NCI-H2227 (cell line): ENCODE data around the gene SCARB1.
"Not testable (repeated sequence)": the region's sequence is repeated elsewhere in the genome, so short reads cannot be mapped to it uniquely, and the experiment has no call there.

Experiments used
- DNase-seq: peaks from one replicate; lab custom pipeline; 2025; ENCODE audit not compliant: unreplicated experiment; lab: John Stamatoyannopoulos, UW

The SCARB1 gene

DNA sequence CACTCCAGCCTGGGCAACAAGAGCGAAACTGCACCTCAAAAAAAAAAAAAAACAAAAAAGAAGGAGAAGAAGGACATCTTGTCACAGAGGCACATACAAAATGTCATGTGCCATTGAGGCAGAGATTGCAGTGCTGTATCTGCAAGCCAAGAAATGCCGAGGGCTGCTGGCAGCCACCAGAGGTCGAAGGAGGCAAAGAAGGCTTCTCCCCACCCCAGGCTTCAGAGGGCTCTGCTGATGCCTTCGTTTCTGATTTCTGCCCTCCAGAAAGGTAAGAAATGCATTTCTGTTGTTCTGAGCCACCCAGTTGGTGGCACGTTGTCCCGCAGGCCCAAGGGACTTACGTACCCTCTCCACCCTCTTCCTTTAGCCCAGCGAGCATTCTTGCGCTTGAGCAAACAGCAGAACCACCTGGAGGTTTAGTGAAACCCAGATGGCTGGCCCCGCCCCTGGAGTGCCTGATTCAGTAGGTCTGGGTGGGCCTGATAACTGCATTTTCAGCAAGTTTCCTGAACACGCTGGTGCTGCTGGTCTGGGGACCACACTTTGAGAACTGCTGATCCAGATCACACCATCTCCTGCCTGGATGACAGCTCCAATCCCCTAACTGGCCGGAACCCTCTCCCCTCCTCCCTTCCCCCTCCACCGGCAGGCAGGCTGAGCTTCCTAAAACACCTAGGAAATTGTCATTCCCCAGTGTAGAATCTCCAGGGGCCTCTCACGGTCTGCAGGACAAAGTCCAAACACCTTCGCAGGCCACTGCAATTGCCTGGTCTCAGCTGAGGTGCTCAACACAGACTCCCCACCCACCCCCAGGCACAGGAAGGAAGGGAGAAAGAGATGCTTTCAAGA lies 21.1 kb upstream of the SCARB1 start:
- no peak for DNase-seq

- DNase-seq: no peak
These were observed 19.8 kb upstream of the SCARB1 start for GRCh38 chr12:124883263-124884130.

- no peak for DNase-seq
These were observed 17.5 kb upstream of the SCARB1 start for GRCh38 chr12:124881123-124881522.

DNA sequence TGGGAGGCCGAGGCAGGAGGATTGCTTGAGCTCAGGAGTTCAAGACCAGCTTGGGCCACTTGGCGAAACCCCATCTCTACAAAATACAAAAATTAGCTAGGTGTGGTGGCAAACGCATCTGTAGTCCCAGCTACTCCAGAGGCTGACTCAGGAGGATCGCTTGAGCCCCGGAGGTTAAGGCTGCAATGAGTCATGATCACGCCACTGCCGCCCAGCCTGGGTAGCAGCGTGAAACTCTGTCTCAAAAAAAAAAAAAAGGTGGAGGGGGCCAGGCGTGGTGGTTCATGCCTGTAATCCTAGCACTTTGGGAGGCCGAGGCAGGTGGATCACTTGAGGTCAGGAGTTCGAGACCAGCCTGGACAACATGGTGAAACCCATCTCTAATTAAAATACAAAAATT lies 16.7 kb upstream of the SCARB1 start:
- DNase-seq: not testable (repeated sequence)

DNA sequence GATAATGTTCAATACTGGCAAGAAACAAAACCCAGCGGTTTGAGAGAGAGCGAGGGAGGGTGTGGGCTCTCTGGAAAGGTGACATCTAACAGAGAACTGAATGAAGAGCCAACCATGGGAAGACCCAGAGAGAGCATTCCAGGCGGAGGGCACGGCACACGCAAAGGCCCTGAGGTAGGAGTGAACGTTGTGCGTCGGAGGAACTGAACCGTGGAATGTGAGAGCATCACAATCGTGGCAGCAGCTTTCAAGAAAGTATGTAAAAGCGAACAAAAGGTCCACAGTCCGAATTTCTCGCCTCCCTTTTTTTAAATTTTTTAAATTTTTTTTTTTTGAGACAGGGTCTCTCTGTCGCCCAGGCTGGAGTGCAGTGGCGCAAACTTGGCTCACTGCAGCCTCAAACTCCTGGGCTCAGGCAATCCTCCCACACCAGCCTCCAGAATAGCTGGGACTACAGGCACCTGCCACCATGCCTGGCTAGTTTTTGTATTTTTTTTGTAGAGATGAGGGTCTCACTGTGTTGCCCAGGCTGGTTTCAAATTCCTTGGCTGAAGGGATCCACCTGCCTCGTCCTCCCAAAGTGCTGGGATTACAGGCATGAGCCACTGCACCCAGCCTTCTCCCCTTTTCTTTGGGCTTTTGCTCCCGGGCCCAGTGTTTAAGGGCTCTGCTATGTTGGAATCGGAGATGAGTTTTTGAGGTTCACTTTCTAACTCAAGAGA lies 15.3 kb upstream of the SCARB1 start:
- DNase-seq: no peak

DNA sequence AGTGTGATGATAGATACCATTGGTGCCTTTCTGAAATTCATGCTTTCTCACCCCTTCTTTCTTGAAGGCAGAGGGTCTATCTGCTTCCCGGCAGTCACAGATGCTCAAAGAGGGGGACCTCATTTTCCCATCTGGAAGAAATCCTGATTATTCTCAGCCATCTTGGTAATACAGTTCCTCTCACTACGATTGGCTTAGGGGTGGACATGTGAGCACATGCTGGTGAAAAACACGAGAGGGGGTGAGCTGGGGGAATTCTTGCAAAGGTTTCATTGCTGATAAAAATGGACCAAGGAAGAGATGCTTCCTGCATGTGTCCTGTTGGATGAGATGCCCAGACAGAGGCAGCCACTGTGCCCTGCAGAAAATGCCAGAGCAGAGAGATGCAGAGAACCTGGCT lies 13.8 kb upstream of the SCARB1 start:
- DNase-seq: no peak

- no peak for DNase-seq
These were observed 12.5 kb upstream of the SCARB1 start for GRCh38 chr12:124876171-124876570.

- no peak for DNase-seq
These were observed 12.1 kb upstream of the SCARB1 start for GRCh38 chr12:124875803-124876132.

DNA sequence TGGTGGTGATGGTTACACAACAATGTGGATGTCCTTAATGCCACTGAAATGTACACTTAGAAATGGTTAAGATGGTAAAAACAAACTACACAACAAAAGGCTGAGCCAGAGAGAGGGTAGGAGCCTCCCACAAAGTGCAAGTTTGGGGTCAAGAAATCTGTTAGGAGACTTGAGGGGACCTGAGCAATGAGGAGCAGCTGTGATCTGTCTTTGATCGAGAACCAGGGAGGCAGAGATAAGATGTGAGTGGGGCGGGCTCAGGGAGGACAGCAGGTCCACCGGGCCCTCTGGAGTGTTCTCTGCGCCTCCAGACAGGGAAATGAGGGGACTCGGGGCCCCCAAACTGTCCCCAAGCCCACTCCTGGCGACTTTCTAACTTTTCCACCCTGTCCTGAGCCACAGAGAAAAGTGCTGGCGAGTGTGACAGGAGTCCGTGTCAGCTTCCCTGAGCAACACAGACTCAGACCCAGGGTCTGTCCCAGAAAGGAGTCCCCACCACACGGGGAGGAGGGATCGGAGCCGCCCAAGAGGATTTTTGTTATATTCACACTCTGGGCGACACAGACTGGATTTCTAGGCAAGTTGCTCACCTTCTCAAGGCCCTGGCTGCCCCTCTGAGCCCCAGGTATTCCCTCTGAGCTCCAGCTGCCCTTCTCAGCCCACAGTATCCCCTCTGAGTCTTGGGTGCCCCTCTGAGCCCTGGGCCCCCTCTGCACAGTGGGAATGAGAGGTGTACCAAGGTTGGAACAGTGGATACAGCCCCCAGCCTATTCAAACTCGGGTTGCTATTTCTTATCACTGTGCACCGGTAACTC lies 11.5 kb upstream of the SCARB1 start:
- DNase-seq: no peak

DNA sequence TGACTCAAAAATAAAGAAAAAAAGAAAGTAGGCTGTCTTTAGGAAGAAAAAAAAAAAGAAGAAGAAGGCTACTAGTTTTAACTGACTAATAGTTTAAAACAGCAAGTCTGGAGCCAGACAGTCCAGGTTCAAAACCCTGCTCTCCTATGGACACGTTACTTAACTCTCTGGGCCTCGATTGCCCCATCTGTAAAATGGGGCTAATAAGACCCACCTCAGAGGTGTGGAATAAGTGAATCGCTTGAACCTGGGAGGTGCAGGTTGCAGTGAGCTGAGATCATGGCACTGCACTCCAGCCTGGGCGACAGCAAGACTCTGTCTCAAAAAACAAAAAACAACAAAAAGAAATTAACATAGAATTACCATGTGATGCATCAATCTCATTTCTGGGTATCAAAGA lies 10.5 kb upstream of the SCARB1 start:
- no peak for DNase-seq

- DNase-seq: no peak
These were observed 8.5 kb upstream of the SCARB1 start for GRCh38 chr12:124872068-124872719.

- DNase-seq: no peak
These were observed 7.6 kb upstream of the SCARB1 start for GRCh38 chr12:124871297-124871696.

- no peak for DNase-seq
These were observed 6.9 kb upstream of the SCARB1 start for GRCh38 chr12:124870515-124870914.

DNA sequence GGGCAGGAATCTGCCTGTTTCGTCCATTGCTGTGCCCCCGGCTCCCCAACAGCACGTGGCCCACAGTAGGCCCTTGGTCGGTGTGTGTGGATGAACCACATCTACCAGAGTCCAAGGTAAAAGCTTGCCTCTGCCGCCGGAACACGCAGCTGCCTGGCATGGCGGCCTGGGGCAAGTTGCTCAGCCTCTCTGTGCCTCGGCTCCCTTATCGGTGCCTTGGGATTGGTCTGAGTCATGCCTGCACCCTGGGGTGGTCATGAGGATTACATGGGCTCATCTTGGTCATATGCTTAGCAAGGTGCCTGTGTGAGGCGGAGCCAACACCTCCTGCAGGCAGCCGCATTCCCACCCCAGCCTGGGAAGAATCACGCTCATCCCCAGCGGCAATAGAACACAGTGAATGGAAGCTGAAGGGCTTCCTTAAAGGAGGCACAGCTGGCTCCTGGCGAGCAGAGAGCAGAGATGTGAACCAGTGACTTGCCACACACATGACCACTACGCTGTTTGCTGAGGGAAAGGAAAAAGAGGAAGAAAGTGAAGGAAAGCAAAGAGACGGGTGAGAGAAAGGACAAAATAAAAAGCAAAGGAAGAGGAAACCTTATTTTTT lies 5.5 kb upstream of the SCARB1 start:
- DNase-seq: no peak

DNA sequence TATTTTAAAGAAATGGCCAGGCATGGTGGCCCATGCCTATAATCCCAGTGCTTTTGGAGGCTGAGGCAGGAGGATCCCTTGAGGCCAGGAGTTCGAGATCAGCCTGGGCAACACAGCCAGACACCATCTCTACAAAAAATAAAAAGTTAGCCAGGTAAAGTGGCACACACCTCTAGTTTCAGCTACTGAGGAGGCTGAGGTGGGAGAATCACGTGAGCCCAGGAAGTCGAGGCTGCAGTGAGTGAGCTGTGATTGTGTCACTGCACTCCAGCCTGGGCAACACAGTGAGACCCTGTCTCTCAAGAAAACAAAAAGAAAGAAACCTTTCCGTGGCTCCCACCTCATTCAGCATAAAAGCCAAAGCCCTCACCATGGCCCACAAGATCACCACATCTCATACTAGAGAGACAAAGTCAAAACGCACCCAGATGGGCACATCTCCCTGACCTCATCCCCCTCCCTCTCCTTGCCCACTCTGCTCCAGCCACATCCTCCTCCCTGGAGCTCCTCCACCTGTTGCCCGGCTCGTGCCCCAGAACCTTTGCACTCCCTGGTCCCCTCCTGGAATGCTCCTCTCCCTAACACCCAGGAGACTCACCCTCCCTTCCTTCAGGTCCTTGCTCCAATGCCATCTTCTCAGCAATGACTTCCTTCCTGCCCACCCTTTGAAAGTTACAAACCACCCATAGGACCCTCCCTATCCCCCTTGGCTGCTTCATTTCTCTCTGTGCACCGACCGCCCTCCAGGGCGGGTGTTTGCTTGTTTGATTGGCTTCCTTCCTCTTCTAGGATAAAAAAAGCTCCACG lies 4.8 kb upstream of the SCARB1 start:
- no peak for DNase-seq

DNA sequence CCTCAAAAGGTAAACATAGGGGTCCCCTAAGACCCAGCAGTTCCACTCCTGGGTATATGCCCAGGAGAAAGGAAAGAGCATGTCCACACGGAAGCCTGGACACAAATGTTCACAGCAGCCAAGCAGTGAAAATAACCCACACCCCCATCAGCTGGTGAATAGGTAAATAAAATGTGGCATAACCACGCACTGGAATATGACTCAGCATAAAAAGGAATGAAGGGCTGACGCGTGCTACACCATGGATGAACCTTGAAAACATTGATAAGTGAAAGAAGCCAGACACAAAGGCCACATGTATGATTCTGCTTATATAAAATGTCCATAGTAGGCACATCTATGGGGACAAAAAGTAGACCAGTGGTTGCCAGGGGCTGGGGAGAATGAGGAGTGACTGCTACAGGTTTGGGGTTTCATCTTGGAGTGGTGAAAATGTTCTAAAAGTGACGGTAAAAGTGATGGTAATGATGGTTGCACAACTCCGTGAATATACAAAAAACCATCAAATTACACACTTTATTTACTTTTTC lies 3.8 kb upstream of the SCARB1 start:
- no peak for DNase-seq

DNA sequence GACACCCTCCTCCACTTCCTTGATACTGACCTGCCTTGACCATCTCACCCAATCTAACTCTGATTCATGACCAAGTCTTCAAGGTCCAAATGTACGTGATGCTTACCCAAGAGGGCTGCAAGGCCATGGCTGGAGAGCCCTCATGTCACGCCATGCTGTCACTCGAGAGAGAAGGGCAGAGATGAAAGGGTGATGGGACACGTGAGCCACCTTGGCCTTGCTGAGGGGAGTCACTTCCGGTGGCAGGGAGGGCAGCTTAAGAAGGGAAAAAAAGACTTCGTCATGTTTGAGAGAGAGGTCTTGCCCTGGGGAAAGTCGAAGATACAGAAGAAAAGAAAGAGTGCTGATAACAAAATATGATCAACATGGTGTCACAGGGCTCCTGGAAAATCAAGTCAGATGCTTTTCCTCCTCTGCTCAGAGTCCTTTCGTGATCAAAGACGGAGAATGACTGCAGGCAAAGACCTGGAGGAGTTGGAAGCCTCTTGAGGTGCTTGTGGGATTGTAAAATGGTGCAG lies 3.3 kb upstream of the SCARB1 start:
- no peak for DNase-seq

GRCh38 chr12:124866195-124866882 lies 2.7 kb upstream of the SCARB1 start:
- no peak for DNase-seq
